GM18526 (cell line): Measurements from ENCODE around the gene RBFOX2.

ENCODE experiments used
- POLR2A ChIP-seq: IDR thresholded peaks from 3 replicates; pipeline ENCODE4 v1.6.1; 2011; ENCODE audit not compliant: insufficient read length; ENCODE audit errors: extremely low read depth

Gene RBFOX2

GRCh38 chr22:35835998-35836691 is 192.5 kb downstream of the RBFOX2 start:
- TF ChIP-seq POLR2A: no peak

- no peak for TF ChIP-seq POLR2A
Measured at GRCh38 chr22:35835267-35835997, 193.2 kb downstream of the RBFOX2 start.

GRCh38 chr22:35834061-35834460 is 194.6 kb downstream of the RBFOX2 start:
- no peak for TF ChIP-seq POLR2A

- no peak for TF ChIP-seq POLR2A
Measured at GRCh38 chr22:35830305-35830704, 198.3 kb downstream of the RBFOX2 start.

GRCh38 chr22:35824256-35824655 is 204.4 kb downstream of the RBFOX2 start:
- TF ChIP-seq POLR2A: no peak

- TF ChIP-seq POLR2A: no peak
Measured at GRCh38 chr22:35821654-35822053, 207.0 kb downstream of the RBFOX2 start.

- no peak for TF ChIP-seq POLR2A
Measured at GRCh38 chr22:35819421-35819820, 209.2 kb downstream of the RBFOX2 start.

GRCh38 chr22:35818897-35819296 is 209.7 kb downstream of the RBFOX2 start:
- no peak for TF ChIP-seq POLR2A

- no peak for TF ChIP-seq POLR2A
Measured at GRCh38 chr22:35812600-35812999, 216.0 kb downstream of the RBFOX2 start.

- TF ChIP-seq POLR2A: no peak
Measured at GRCh38 chr22:35811670-35812069, 217.0 kb downstream of the RBFOX2 start.

GRCh38 chr22:35809816-35810215 is 218.8 kb downstream of the RBFOX2 start:
- TF ChIP-seq POLR2A: no peak

GRCh38 chr22:35808377-35808776 is 220.2 kb downstream of the RBFOX2 start:
- no peak for TF ChIP-seq POLR2A

- TF ChIP-seq POLR2A: no peak
Measured at GRCh38 chr22:35805466-35805865, 223.2 kb downstream of the RBFOX2 start.

GRCh38 chr22:35804421-35804820 is 224.2 kb downstream of the RBFOX2 start:
- TF ChIP-seq POLR2A: no peak

GRCh38 chr22:35802885-35803284 is 225.7 kb downstream of the RBFOX2 start:
- no peak for TF ChIP-seq POLR2A

- no peak for TF ChIP-seq POLR2A
Measured at GRCh38 chr22:35799150-35799549, 229.5 kb downstream of the RBFOX2 start.

- no peak for TF ChIP-seq POLR2A
Measured at GRCh38 chr22:35797411-35797810, 231.2 kb downstream of the RBFOX2 start.
